ENCODE measurements around the gene SNX21. TPM values are rescaled to one million over a fixed set of nuclear protein-coding genes. Genes with fewer than 3 reads are reported as not detected.
A peak's percentile ranks its signal among the peaks of the same experiment; 100 is the strongest.

The SNX21 gene
- total and polyA plus RNA-seq, 9 of the 15 experiments (the other 6 are each of a cell fraction or from before 2014, with no cell fraction given): 0.10 to 1.2 (median 0.42) TPM

DNA sequence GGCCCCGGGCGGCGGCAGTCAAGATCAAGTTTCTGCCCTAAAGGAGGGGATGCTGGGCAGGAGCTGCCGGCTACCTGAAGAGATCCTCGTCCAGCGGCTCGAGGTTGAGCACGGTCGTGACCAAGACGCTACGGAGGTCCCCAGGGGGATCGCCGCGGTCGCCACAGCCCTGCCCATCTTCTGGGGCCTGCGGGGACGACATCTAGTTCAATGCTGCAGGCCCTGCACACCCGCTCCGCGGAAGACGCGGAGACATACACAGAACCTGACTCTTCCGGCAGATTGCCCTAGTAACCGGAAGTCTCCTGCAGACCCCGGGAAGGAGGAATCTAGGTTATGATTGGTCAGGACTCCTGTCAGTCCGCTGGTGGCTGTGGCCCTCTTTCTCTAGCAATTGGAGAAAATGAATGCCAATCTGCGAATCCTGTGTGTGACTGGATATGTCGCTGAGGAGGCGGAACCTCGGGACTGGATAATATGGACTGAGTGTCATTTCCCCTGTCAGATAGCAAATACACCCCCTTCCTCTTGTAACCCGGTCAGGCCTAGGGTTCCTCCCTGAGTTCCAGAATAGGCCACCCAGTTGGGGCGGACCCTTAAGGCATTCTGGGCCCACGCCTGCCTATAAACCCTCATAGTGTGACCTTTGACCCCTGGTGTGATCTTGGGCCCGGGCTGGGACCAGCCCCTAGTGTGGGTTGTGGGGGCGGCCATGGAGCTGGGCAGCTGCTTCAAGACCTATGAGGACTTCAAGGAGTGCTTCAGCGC lies 23.7 kb downstream of the SNX21 start, which contains the start of the genes ACOT8 and ZSWIM3 (continued):
- TF ChIP-seq, protein P1, sequence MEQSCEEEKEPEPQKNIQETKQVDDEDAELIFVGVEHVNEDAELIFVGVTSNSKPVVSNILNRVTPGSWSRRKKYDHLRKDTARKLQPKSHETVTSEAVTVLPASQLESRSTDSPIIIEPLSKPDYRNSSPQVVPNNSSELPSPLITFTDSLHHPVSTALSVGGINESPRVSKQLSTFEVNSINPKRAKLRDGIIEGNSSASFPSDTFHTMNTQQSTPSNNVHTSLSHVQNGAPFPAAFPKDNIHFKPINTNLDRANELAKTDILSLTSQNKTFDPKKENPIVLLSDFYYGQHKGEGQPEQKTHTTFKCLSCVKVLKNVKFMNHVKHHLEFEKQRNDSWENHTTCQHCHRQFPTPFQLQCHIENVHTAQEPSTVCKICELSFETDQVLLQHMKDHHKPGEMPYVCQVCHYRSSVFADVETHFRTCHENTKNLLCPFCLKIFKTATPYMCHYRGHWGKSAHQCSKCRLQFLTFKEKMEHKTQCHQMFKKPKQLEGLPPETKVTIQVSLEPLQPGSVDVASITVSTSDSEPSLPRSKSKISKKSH (CRISPR knock-in tag; IDR thresholded peaks at IDR 0.05): no peak
- TF ChIP-seq CTBP1 (IDR thresholded peaks at IDR 0.05; ENCODE audit: borderline replicate concordance) (no peak; the same call in 1 of the 2 replicates), U2AF1 (optimal IDR thresholded peaks at IDR 0.05; ENCODE audit: low read depth, low read length) (no peak), ZNF253 (CRISPR knock-in tag; conservative IDR thresholded peaks at IDR 0.05) (no peak), FOXJ3 (CRISPR knock-in tag; IDR thresholded peaks at IDR 0.05) (no peak), TAF9B (IDR thresholded peaks at IDR 0.05; ENCODE audit: partially characterized antibody) (peak; percentile 81), EGR1 (conservative IDR thresholded peaks at IDR 0.05) (peak; percentile 83), BACH1 (tag; IDR thresholded peaks at IDR 0.05) (no peak), ESRRA (IDR thresholded peaks at IDR 0.05; ENCODE audit: borderline replicate concordance, low read depth) (0 out of 2 replicates have a peak, but pooled peaks have one; percentile 18), ZFX (CRISPR knock-in tag; IDR thresholded peaks at IDR 0.05) (peak; percentile 75), HNRNPL (IDR thresholded peaks at IDR 0.05; ENCODE audit: low read depth, low read length) (no peak), ZNF134 (CRISPR knock-in tag; conservative IDR thresholded peaks at IDR 0.05) (no peak), SMAD4 (CRISPR knock-in tag; conservative IDR thresholded peaks at IDR 0.05) (no peak)
- TF ChIP-seq, protein P2, sequence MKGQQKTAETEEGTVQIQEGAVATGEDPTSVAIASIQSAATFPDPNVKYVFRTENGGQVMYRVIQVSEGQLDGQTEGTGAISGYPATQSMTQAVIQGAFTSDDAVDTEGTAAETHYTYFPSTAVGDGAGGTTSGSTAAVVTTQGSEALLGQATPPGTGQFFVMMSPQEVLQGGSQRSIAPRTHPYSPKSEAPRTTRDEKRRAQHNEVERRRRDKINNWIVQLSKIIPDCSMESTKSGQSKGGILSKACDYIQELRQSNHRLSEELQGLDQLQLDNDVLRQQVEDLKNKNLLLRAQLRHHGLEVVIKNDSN (CRISPR knock-in tag; IDR thresholded peaks at IDR 0.05): no peak
- TF ChIP-seq, protein P3, sequence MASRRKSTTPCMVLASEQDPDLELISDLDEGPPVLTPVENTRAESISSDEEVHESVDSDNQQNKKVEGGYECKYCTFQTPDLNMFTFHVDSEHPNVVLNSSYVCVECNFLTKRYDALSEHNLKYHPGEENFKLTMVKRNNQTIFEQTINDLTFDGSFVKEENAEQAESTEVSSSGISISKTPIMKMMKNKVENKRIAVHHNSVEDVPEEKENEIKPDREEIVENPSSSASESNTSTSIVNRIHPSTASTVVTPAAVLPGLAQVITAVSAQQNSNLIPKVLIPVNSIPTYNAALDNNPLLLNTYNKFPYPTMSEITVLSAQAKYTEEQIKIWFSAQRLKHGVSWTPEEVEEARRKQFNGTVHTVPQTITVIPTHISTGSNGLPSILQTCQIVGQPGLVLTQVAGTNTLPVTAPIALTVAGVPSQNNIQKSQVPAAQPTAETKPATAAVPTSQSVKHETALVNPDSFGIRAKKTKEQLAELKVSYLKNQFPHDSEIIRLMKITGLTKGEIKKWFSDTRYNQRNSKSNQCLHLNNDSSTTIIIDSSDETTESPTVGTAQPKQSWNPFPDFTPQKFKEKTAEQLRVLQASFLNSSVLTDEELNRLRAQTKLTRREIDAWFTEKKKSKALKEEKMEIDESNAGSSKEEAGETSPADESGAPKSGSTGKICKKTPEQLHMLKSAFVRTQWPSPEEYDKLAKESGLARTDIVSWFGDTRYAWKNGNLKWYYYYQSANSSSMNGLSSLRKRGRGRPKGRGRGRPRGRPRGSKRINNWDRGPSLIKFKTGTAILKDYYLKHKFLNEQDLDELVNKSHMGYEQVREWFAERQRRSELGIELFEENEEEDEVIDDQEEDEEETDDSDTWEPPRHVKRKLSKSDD (conservative IDR thresholded peaks at IDR 0.05; ENCODE audit: low read length): no peak
- TF ChIP-seq, protein P4, sequence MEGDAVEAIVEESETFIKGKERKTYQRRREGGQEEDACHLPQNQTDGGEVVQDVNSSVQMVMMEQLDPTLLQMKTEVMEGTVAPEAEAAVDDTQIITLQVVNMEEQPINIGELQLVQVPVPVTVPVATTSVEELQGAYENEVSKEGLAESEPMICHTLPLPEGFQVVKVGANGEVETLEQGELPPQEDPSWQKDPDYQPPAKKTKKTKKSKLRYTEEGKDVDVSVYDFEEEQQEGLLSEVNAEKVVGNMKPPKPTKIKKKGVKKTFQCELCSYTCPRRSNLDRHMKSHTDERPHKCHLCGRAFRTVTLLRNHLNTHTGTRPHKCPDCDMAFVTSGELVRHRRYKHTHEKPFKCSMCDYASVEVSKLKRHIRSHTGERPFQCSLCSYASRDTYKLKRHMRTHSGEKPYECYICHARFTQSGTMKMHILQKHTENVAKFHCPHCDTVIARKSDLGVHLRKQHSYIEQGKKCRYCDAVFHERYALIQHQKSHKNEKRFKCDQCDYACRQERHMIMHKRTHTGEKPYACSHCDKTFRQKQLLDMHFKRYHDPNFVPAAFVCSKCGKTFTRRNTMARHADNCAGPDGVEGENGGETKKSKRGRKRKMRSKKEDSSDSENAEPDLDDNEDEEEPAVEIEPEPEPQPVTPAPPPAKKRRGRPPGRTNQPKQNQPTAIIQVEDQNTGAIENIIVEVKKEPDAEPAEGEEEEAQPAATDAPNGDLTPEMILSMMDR (IDR thresholded peaks at IDR 0.05 in 2 of 3, conservative IDR thresholded peaks at IDR 0.05 in 1 of 3; ENCODE audit: insufficient read depth in 2 of 3, low read depth in 1 of 3, low read length in 3 of 3): peak in 1 of 3 experiments; percentile 12; a peak in 1 of 6 replicates
- TF ChIP-seq, protein P5, sequence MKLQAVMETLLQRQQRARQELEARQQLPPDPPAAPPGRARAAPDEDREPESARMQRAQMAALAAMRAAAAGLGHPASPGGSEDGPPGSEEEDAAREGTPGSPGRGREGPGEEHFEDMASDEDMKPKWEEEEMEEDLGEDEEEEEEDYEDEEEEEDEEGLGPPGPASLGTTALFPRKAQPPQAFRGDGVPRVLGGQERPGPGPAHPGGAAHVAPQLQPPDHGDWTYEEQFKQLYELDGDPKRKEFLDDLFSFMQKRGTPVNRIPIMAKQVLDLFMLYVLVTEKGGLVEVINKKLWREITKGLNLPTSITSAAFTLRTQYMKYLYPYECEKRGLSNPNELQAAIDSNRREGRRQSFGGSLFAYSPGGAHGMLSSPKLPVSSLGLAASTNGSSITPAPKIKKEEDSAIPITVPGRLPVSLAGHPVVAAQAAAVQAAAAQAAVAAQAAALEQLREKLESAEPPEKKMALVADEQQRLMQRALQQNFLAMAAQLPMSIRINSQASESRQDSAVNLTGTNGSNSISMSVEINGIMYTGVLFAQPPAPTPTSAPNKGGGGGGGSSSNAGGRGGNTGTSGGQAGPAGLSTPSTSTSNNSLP (IDR thresholded peaks at IDR 0.05; ENCODE audit: borderline replicate concordance, low read depth, low read length): peak; percentile 99
- TF ChIP-seq, protein P6, sequence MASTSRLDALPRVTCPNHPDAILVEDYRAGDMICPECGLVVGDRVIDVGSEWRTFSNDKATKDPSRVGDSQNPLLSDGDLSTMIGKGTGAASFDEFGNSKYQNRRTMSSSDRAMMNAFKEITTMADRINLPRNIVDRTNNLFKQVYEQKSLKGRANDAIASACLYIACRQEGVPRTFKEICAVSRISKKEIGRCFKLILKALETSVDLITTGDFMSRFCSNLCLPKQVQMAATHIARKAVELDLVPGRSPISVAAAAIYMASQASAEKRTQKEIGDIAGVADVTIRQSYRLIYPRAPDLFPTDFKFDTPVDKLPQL (IDR thresholded peaks at IDR 0.05; ENCODE audit: extremely low read depth, insufficient read length): no peak
